ENCODE measurements around the gene ZNF230.

ZNF230 gene

GRCh38 chr19:44002566-44003460 lies at the start of gene ZNF230:
Gene ZNF230, plus strand, starts transcription at chr19:44002957. Its CDS starts 4,122 bp downstream, at chr19:44007079.
- TF ChIP-seq CTCF (IDR thresholded peaks at IDR 0.05; ENCODE audit: control insufficient read depth, insufficient read depth, low read depth, low read length, missing control alignments): no peak
- peak within 1 kb of the TSS; percentile 97 for H3K4me3 ChIP-seq (ENCODE audit: control insufficient read depth, low read depth, low read length)
- peak; percentile 75 for DNase-seq (ENCODE audit: low read depth)

DNA sequence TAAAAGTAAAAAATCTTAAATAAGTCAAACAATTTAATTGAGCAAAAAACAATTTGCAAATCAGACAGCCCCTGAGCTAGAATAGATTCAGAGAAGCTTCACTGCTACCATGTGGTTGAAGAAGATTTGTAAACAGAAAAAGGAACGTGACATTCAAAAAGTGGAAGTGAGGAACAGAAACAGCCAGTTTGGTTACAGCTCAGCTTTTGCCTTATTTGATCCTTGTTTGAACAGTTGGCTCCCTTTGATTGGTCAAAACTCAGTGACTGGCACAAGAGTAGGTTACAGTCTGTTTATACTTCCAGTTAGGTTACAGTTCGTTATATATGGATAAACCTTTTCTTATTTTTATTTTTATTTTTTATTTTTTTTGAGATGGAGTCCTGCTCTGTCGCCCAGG lies 45.9 kb upstream of the ZNF230 start:
- no peak for TF ChIP-seq CTCF (IDR thresholded peaks at IDR 0.05; ENCODE audit: control insufficient read depth, insufficient read depth, low read depth, low read length, missing control alignments)
- no peak overlapping the region for H3K4me3 ChIP-seq (ENCODE audit: control insufficient read depth, low read depth, low read length)
- DNase-seq (ENCODE audit: low read depth): no peak

GRCh38 chr19:43957891-43958290 lies 44.9 kb upstream of the ZNF230 start:
- no peak for TF ChIP-seq CTCF (IDR thresholded peaks at IDR 0.05; ENCODE audit: control insufficient read depth, insufficient read depth, low read depth, low read length, missing control alignments)
- no peak overlapping the region for H3K4me3 ChIP-seq (ENCODE audit: control insufficient read depth, low read depth, low read length)
- DNase-seq (ENCODE audit: low read depth): peak; percentile 77

DNA sequence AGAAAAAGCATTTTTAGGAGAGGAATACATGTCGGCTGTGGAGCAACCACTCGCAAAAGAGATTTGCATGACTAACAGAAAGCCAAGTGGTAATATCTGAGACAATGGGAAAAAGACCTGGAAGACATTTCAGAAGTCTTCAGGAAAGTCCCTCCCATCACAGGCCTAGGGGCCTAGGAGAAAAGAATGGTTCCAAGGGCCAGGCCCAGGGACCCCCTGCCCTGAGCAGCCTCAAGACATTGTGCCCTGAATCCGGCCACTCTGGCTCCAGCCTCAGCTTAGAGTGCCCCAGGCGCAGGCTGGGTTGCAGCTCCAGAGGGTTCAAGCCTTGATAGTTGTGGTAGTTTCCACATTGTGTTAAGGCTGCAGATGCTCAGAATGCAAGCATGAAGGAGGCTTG lies 42.3 kb upstream of the ZNF230 start:
- no peak for TF ChIP-seq CTCF (IDR thresholded peaks at IDR 0.05; ENCODE audit: control insufficient read depth, insufficient read depth, low read depth, low read length, missing control alignments)
- DNase-seq (ENCODE audit: low read depth): no peak
- H3K4me3 ChIP-seq (ENCODE audit: control insufficient read depth, low read depth, low read length): no peak overlapping the region

- no peak for DNase-seq (ENCODE audit: low read depth)
- no peak overlapping the region for H3K4me3 ChIP-seq (ENCODE audit: control insufficient read depth, low read depth, low read length)
- TF ChIP-seq CTCF (IDR thresholded peaks at IDR 0.05; ENCODE audit: control insufficient read depth, insufficient read depth, low read depth, low read length, missing control alignments): no peak
These were observed 36.6 kb upstream of the ZNF230 start for GRCh38 chr19:43966079-43966694.

DNA sequence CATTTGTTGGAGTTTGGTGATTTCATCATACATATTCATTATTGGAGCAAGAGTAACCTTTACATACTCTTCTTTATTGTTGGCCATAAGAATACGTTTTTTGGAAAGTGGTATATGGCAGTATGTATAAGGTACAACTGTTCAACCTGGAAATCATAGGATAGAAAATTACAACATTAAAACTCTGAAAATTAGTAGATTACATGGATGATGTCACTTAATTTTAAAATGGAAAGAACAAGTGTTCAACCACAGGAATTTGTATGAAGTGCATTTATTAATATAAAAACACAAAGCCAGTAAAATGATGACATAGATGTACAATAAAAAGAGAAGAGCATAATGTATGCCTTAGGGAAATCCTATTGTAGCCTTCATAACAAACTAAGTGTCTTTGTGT lies 26.0 kb upstream of the ZNF230 start:
- TF ChIP-seq CTCF (IDR thresholded peaks at IDR 0.05; ENCODE audit: control insufficient read depth, insufficient read depth, low read depth, low read length, missing control alignments): no peak
- no peak for DNase-seq (ENCODE audit: low read depth)
- H3K4me3 ChIP-seq (ENCODE audit: control insufficient read depth, low read depth, low read length): no peak overlapping the region

Data from AG09309 (cell line).